ENCODE results near the gene WBP2NL. TPM values are rescaled to one million over a fixed set of nuclear protein-coding genes. Genes with fewer than 3 reads are reported as not detected.

WBP2NL gene
- polyA plus RNA-seq, 1 experiment, result 0.21 TPM

DNA sequence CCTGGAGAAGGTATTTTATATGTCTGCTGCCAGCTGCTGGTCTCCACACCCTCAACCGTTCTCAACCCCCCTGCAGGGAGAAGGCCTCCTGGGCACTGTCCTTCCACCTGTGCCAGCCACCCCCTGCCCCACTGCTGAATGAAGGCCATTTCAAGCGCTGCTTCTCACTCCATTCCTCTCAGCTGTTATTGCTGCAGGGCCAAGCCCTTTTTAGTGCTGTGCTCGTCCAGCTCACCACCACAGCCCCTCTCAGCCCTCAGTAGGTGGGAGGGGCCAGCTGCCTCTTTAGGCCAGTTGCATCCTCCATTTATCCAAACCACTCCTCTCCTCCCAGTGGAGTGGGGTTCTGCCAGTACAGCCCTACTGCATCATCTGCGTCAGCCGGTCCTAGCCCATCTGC lies 1.8 kb upstream of the WBP2NL start:
- TF ChIP-seq, protein P1, sequence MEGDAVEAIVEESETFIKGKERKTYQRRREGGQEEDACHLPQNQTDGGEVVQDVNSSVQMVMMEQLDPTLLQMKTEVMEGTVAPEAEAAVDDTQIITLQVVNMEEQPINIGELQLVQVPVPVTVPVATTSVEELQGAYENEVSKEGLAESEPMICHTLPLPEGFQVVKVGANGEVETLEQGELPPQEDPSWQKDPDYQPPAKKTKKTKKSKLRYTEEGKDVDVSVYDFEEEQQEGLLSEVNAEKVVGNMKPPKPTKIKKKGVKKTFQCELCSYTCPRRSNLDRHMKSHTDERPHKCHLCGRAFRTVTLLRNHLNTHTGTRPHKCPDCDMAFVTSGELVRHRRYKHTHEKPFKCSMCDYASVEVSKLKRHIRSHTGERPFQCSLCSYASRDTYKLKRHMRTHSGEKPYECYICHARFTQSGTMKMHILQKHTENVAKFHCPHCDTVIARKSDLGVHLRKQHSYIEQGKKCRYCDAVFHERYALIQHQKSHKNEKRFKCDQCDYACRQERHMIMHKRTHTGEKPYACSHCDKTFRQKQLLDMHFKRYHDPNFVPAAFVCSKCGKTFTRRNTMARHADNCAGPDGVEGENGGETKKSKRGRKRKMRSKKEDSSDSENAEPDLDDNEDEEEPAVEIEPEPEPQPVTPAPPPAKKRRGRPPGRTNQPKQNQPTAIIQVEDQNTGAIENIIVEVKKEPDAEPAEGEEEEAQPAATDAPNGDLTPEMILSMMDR (IDR thresholded peaks at IDR 0.05; ENCODE audit: low read depth, low read length), result no peak
- peaks cover 16% of the 10 kb centered on the region for H3K27me3 ChIP-seq (ENCODE audit: control insufficient read depth, insufficient read depth, low read length)
- H3K4me3 ChIP-seq (ENCODE audit: low read depth, low read length), result no peak overlapping the region
- ChIA-PET POLR2A (no interaction called here), CTCF (interaction anchor here (0.7 kb wide), 1 partner anchor 447 kb away, joined by 3 read pairs; no protein-coding TSS in a partner anchor)
- DNase-seq (ENCODE audit: low read depth, low spot score), result no peak
- no peak overlapping the region for H3K27ac ChIP-seq (ENCODE audit: low read depth, low read length)
- H3K9me3 ChIP-seq (ENCODE audit: control insufficient read depth, insufficient read depth, low read length), result peaks cover 15% of the 10 kb centered on the region

DNA sequence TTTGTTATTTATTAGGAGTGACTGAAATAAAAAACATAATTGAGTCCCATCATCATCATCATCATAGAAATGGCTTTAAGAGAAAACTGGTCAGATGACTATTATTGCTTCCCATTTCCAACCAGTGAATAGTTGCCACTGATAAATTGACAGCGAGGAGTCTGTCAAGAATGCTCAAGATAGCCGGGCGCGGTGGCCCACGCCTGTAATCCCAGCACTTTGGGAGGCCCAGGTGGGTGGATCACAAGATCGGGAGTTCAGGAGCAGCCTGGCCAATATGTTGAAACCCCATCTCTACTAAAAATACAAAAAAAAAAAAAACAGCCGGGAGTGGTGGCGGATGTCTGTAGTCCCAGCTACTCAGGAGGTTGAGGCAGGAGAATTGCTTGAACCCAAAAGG lies 1.9 kb downstream of the WBP2NL start:
- Histone ChIP-seq H3K4me3 (ENCODE audit: low read depth, low read length) (no peak overlapping the region), H3K27me3 (ENCODE audit: control insufficient read depth, insufficient read depth, low read length) (peaks cover 13% of the 10 kb centered on the region), H3K27ac (ENCODE audit: low read depth, low read length) (no peak overlapping the region), H3K9me3 (ENCODE audit: control insufficient read depth, insufficient read depth, low read length) (peaks cover 15% of the 10 kb centered on the region)
- TF ChIP-seq, protein P1 (IDR thresholded peaks at IDR 0.05; ENCODE audit: low read depth, low read length), result no peak
- ChIA-PET POLR2A (no interaction called here), CTCF (no interaction called here)
- DNase-seq (ENCODE audit: low read depth, low spot score), result no peak

DNA sequence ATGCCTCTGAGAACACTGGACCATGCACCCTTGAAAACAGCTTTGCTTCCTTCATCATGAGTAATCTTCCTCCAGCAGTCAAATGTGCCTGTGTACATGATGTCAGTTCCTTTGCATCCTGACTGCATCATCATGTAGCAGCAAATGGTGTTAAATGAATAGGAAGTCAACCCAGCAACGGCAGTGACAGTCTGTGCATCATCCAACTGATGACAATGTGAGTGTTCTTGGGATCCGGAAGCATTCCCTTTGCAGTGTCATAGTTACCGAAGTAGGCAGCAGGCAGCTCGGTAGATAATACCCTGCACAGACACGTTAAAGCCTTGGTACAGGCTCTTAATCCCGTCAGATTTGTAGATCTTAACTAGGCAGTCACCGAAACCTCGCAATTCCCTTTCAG lies 2.5 kb downstream of the WBP2NL start:
- no peak overlapping the region for H3K4me3 ChIP-seq (ENCODE audit: low read depth, low read length)
- H3K9me3 ChIP-seq (ENCODE audit: control insufficient read depth, insufficient read depth, low read length), result peaks cover 15% of the 10 kb centered on the region
- TF ChIP-seq, protein P1 (IDR thresholded peaks at IDR 0.05; ENCODE audit: low read depth, low read length), result no peak
- peaks cover 13% of the 10 kb centered on the region for H3K27me3 ChIP-seq (ENCODE audit: control insufficient read depth, insufficient read depth, low read length)
- CTCF ChIA-PET, result no interaction called here
- POLR2A ChIA-PET, result no interaction called here
- no peak for DNase-seq (ENCODE audit: low read depth, low spot score)
- no peak overlapping the region for H3K27ac ChIP-seq (ENCODE audit: low read depth, low read length)

DNA sequence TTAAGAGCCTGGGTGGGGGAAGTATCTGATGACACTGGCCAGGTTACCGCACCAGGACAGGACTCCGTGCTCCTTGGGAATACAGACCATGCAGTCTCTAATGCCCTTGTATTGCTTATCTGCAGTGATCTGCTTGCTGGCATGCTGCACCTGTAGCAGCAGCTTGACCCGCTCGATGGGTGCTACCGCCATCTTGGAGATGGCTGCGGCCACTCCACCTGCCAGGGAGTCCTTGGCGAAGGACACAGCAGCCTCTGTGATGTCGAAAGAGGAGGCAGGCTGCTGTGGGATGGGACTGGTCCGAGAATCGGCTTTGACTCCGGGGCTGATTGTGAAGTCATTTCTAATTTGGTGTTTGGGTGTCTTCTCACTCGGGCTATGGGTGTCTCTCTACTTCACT lies 3.1 kb downstream of the WBP2NL start:
- peaks cover 7% of the 10 kb centered on the region for H3K27me3 ChIP-seq (ENCODE audit: control insufficient read depth, insufficient read depth, low read length)

DNA sequence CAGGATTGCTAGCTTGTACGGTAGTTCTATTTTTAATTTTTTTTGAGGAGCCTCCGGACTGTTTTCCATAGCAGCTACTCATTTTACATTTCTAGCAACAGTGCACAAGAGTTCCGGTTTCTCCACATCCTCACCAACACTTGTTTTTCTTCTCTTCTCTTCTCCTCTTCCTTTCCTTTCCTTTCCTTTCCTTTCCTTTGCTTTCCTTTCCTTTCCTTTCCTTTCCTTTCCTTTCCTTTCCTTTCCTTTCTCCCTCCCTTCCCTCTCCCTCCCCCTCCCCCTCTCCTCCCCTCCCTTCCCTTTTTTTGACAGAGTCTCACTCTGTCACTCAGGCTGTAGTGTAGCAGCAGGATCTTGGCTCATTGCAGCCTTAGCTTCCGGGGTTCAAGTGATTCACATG lies 9.3 kb downstream of the WBP2NL start:
- TF ChIP-seq, protein P1 (IDR thresholded peaks at IDR 0.05; ENCODE audit: low read depth, low read length), result no peak
- ChIA-PET CTCF (no interaction called here), POLR2A (no interaction called here)
- Histone ChIP-seq H3K4me3 (ENCODE audit: low read depth, low read length) (no peak overlapping the region), H3K27ac (ENCODE audit: low read depth, low read length) (no peak overlapping the region), H3K27me3 (ENCODE audit: control insufficient read depth, insufficient read depth, low read length) (no peaks in the 10 kb centered on the region), H3K9me3 (ENCODE audit: control insufficient read depth, insufficient read depth, low read length) (peaks cover 9% of the 10 kb centered on the region)
- DNase-seq (ENCODE audit: low read depth, low spot score), result no peak

More for the DNA sequence above, 3.1 kb downstream of the WBP2NL start:
- ChIA-PET POLR2A (no interaction called here), CTCF (no interaction called here)
- Histone ChIP-seq H3K4me3 (ENCODE audit: low read depth, low read length) (no peak overlapping the region), H3K27ac (ENCODE audit: low read depth, low read length) (no peak overlapping the region), H3K9me3 (ENCODE audit: control insufficient read depth, insufficient read depth, low read length) (peaks cover 15% of the 10 kb centered on the region)
- no peak for DNase-seq (ENCODE audit: low read depth, low spot score)
- TF ChIP-seq, protein P1 (IDR thresholded peaks at IDR 0.05; ENCODE audit: low read depth, low read length), result no peak

All from AG04450 (cell line).